GM04504 (cell line): Measurements from ENCODE around the gene APEX2.
"Not testable (repeated sequence)": the region's sequence is repeated elsewhere in the genome, so short reads cannot be mapped to it uniquely, and the experiment has no call there.

ENCODE experiments used
- DNase-seq: peaks from one replicate; pipeline ENCODE4 v3.0.0-alpha.2; 2012; ENCODE audit warnings: low read depth

APEX2 gene

GRCh38 chrX:54999717-55000598, at the start of gene APEX2:
TSS of gene APEX2 (plus strand) at chrX:55000363. CDS start at chrX:55000423, 60 bp downstream.
- peak; percentile 69 for DNase-seq

DNA sequence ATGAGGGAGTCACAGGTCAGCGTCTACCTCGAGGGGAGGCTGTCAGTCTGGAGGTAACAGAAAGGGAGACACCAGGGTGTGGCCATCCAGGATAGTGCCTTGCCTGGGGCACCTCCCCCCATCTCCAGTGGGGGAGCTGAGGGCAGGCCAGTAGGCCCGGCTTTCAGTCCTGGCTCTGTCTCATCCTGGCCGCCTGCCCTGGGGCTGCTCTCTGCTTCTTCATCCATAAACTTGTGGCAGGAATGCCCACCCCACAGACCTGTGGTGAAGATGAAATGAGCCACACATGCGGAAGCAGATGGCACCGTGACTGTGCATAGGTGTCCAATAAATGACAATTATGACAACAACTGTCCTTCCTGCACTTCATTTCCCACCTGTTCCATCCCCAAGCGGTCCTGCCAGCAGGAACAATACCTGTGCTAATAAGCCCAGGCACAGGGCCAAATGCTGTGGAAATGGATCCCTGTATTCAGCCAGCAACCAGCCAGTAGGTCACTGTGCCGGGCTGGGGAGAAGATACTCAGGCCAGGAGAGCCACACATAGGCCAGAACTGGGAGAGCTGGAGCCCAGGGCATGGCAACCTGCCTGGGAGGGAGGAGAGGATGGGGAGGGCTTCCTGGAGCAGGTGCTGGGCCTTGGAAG, 49.3 kb upstream of the APEX2 start:
- DNase-seq, result no peak

- DNase-seq, result no peak
These were observed 38.4 kb upstream of the APEX2 start for GRCh38 chrX:54961750-54962149.

DNA sequence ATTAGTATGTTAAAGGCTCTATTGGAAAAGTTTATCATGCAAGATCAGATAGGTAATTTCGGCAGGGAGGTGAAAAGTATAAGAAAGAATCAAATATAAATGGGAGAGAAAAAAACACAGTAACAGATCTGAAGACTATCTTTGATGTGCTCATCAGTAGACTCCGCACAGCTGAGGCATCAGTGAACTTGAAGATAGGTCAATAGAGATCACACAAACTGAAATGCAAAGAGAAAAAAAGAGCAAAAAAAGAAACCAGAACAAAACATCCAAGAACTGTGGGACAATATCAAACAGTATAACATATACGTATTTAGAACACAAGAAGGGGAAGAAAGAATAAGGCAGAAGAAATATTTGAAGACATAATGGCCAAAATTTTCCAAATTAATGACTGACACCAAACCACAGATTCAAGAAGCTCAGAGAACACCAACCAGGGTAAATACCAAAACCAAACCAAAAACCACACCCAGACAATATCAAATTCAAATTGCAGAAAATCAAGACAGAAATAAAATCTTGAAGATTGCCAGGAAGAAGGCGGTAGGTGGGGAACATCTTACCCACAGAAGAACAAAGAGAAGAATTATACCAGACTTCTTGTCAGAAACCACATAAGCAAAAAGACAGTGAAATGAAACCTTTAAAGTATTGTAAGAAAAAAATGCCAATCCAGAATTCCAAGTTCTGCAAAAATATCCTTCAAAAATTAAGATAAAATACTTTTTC, 35.2 kb upstream of the APEX2 start:
- no peak for DNase-seq

- DNase-seq, result no peak
These were observed 22.8 kb upstream of the APEX2 start for GRCh38 chrX:54977387-54977786.

DNA sequence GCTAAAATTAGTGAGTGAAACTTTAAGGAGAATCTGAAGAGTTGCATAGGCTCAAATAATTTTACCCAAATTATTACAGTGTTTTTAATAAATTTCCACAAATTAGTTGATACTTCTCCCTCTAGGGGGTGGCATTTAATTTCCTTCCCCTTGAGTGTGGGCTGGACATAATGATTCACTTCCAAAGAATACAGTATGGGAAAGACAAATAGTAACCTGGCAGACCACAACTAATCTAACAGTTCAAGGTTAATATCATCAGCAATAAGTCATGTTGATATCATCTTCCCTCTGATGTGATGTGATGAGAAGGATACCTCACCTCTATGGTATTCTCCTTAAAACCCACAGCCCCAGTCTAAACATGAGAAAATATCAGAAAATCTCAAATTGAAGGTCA, 21.7 kb upstream of the APEX2 start:
- no peak for DNase-seq

- DNase-seq, result no peak
These were observed 20.7 kb upstream of the APEX2 start for GRCh38 chrX:54979432-54979831.

DNA sequence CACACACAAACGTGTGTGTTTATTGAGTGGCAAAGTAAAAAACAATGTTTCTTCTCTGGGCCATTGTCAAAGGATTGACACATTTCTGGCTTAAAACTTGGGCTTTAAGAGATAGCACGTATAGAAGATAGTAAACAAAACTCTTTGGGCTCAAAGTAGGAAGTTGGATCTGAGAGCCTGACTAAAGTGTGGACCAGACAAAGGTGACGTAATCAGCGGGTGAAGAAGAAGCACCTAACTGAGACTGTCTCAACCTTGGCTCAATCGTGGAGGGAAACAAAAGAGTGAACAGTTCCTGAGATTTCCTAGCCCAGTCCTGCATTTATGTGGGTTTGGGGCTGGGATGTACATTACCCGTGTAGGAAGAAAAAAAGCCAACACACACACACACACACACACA, 19.8 kb upstream of the APEX2 start:
- DNase-seq, result no peak

- DNase-seq, result not testable (repeated sequence)
These were observed 16.9 kb upstream of the APEX2 start for GRCh38 chrX:54983306-54983705.

- no peak for DNase-seq
These were observed 8.5 kb upstream of the APEX2 start for GRCh38 chrX:54991706-54992105.

DNA sequence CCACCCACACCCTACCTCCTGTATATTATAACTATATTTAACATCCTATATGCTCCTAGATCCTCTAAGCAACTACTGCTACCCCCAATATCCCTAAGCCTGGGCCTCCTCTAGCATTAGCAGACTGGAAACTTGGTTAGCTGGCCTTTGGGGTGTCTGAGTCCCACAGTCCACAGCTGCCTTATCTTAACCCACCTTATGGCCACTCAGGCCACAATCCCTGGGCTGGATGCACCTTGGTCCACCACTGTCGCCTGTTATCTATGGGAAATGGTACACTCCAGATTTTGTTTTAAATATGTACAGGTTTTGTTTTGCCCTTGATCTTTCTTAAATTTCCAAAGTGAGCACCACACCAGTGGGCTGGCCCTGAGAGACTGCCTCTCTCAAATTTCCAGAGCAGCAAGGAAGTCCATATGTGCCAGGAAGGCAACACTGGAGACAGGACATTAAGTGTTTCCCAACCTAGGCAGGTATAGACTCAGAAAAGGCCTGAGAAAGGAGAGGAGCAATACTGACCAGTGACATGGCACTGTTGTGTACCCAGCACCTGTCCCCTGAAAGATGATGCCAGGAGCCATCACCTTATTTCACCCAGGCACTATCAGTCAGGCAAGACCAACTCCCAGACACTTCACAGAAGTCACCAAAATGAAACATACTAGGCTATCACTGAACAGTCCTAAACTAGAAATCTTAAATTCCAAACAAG, 7.1 kb upstream of the APEX2 start:
- no peak for DNase-seq

- DNase-seq, result no peak
These were observed 6.1 kb upstream of the APEX2 start, which contains the start of gene PFKFB1 for GRCh38 chrX:54994099-54994498. TSS of gene PFKFB1 (minus strand) at chrX:54994188. CDS start at chrX:54994007, 181 bp downstream.

GRCh38 chrX:54994668-54995351, 5.4 kb upstream of the APEX2 start:
- DNase-seq, result no peak

DNA sequence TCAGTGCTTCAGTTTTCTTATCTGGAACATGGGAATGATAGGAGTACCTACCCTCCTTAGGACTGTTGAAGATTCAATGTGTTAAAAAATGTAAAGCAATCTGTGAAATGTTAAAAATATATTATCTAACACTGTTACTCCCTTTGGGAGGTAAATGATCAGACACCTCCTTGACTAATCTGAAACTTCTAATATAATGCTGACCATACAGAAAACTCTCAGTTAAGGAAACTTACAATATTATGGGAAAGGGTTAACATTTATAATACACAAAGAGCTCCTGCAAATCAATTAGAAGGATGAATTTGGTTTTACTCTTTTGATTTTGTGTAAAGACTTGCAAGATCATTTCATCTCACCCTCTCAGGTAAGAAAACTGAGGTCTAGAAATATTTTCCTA, 4.5 kb upstream of the APEX2 start:
- no peak for DNase-seq

DNA sequence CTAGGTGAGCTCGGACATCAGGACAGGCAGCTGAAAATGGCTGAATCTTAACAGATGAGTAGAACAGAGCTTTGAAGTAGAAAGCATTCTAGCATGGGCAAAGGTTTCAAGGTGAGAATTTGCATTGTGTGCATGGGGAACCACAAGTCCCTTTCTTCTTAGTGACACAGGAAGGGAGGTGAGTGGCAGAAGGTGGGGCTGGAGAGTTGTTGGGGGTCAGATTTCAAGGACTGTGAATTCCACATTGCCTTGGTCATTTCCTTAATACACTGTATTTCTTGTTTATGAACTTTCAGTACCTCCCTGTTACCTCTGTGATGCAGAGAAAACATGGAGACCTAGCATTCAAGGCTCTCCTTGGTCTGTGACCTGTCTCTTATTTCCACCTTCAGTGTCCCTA, 4.1 kb downstream of the APEX2 start:
- no peak for DNase-seq

- no peak for DNase-seq
These were observed 5.1 kb downstream of the APEX2 start for GRCh38 chrX:55005256-55005655.

DNA sequence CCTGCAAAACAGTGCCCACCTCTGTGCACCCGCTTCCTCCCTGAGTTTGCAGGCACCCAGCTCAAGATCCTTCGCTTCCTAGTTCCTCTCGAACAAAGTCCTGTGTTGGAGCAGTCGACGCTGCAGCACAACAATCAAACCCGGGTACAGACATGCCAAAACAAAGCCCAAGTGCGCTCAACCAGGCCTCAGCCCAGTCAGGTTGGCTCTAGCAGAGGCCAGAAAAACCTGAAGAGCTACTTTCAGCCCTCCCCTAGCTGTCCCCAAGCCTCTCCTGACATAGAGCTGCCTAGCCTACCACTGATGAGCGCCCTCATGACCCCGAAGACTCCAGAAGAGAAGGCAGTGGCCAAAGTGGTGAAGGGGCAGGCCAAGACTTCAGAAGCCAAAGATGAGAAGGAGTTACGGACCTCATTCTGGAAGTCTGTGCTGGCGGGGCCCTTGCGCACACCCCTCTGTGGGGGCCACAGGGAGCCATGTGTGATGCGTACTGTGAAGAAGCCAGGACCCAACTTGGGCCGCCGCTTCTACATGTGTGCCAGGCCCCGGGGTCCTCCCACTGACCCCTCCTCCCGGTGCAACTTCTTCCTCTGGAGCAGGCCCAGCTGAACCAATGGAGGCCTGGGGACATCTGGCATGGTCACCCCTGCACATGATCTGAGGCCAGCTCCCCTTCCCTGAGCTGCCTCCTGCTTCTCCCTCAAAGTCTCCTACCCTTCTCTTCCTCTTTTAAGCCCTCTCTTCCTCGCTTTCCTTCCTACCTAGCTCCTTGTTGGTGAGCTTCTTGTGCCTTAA, 6.9 kb downstream of the APEX2 start:
- no peak for DNase-seq

GRCh38 chrX:55007656-55008055, 7.5 kb downstream of the APEX2 start:
- DNase-seq, result peak; percentile 38

GRCh38 chrX:55008571-55009358, 8.6 kb downstream of the APEX2 start:
- peak; percentile 21 for DNase-seq

- no peak for DNase-seq
These were observed 11.1 kb downstream of the APEX2 start for GRCh38 chrX:55011294-55011693.
